ENCODE results near the gene OR1C1.
"Not testable (repeated sequence)": the region's sequence is repeated elsewhere in the genome, so short reads cannot be mapped to it uniquely, and the experiment has no call there.

The OR1C1 gene, protein sequence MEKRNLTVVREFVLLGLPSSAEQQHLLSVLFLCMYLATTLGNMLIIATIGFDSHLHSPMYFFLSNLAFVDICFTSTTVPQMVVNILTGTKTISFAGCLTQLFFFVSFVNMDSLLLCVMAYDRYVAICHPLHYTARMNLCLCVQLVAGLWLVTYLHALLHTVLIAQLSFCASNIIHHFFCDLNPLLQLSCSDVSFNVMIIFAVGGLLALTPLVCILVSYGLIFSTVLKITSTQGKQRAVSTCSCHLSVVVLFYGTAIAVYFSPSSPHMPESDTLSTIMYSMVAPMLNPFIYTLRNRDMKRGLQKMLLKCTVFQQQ

DNA sequence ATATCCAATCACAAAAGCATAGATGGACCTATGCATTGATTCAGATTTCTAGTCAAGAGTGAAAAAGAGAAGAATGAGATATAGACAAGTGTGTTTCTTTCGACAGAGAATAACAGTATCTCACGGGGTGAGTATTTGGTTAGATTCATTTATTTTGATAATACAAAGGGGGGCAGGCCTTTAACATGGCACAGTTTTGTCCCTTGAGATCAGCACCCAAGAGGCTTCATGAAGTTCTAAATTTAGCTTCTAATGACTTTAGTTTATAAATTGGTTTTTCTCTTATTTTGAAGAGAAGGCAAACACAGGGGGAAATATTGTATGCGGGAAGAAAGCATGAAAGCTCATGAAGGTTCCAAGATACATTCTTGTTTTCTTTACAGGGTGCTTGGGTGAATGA, at the start of gene OR1C1:
TSS of gene OR1C1 (minus strand) at position 101 of the 400 bp plus-strand sequence. CDS start 2,150 bp downstream, outside the sequence.
- no peak for DNase-seq

DNA sequence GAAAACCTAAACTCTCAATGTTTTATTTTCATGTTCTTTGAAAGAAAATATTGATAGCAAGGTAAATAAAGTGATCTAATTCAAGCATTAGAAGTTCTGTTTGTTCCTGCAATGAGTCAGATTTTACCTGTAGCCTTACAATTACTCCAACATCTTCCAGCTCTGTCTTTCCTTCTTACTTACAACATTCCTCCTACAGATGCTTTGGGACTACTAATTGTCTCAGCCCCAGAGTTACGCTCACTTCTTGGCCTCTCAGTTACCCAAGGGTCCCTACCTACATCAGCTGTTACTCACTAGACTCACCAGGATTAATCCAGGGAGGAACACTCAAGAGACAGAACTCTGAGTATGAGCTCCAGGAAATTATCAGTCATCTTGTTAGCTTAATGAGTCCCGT, 37.2 kb upstream of the OR1C1 start:
- DNase-seq, result no peak

DNA sequence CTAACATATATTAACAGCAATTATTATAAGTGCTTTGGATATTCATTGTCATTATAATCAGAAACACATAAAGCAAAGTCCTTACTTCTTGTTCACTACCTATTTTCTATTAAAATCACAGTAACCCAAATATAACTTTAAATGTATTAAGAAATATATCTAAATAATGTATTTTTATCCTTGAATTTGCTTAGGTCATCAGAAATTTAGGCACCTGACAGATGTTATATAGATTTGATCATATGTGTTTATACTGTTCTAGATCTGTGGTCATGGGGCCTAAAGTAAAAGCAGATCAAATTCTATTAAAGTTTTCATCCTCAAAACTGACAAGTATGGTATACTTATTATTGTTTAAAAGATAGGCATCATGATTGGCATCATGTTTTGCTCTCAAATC, 9.2 kb upstream of the OR1C1 start:
- DNase-seq, result no peak

DNA sequence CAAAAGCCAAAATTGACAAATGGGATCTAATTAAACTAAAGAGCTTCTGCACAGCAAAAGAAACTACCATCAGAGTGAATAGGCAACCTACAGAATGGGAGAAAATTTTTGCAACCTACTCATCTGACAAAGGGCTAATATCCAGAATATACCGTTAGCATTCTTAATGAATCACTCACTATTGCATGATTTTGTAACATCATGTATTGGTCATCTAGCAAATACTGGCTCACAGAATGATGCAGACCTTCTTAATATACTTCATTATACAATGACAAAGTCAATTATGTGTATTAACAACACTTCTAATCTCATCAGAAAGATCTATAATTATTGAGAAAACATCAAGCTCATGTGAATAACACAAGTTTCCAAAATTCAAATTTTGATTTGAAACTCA, 6.0 kb downstream of the OR1C1 start:
- DNase-seq, result not testable (repeated sequence)

DNA sequence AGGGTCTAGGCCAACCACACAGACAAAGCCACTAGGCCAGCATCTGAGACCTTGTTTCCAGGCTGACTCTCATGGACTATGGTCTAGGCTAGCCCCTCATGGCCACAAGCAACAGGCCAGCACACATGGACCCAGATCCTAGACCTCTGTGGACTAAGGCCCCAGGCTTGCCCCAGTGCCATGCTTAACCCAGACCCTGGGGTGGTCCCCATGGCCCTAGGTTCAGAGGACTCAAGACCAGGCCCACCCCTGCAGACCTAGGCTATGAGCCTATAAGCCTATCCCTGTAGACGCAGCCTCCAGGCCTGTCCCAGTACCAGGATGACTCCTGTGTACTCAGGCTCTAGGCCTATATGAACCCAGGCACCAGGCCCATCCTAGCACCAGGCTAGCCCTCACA, 10.5 kb downstream of the OR1C1 start:
- no peak for DNase-seq

DNA sequence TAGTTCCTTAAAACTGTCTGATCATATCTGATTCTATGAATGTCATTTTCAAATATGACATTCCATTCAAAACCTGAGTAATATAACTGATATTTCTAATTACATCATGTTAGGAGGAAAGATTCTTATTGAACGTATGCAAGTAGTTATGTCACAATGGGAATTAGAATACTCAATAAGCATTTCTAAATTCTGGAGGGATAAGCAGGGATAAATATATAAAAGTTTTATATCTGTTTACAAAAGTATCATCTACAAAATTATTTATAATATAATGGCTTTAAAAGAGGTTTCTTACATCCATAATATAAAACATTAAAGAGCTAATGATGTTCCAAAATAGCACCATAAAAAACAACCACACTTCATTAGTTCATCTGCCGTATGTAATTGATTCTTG, 12.3 kb downstream of the OR1C1 start, which contains the start of gene OR14A2:
TSS of gene OR14A2 (minus strand) at position 101 of the 400 bp plus-strand sequence.
- DNase-seq, result no peak

DNA sequence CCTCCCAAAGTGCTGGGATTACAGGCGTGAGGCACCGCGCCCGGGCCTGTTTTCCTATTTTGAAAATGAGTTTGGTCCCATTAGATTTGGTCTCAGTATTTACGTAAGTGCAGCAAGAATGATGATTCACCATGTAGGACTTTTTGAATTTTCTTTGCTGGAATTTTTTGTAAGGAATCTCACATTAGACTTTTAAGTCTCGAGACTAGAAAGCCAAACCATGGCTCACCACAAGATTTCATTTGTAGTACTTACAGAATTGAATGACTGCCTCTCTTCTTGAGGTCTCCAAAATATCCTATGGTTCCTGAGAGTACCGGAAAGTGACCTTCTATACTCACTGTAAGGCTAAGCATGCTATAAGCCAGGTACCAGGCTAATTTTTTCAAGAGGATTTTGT, 12.7 kb downstream of the OR1C1 start:
- no peak for DNase-seq

DNA sequence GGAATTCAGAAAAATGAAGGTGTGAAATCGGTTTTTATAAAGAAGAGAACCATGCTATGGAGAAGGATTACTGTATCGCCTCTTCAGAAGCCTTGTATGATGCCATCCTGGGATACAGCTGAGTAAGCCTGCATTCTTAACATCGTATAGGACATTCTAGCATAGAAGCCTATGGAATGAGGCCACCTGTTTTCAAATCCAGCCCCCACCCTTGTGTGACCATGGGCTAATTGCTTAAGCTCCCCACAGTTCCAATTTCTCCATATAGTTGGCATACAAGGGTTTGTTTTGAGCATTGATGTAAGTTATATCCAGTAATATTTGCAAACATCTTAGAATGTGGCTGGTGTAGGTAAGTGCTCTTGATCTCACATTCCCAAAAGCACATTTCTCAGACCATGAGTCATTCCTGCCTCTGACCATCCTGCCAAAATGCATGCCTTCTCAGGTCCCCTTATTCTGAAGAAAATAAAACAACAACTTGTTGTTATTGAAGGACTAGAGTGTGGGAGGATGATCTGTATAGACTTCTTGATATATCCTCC, 13.9 kb downstream of the OR1C1 start:
- no peak for DNase-seq

DNA sequence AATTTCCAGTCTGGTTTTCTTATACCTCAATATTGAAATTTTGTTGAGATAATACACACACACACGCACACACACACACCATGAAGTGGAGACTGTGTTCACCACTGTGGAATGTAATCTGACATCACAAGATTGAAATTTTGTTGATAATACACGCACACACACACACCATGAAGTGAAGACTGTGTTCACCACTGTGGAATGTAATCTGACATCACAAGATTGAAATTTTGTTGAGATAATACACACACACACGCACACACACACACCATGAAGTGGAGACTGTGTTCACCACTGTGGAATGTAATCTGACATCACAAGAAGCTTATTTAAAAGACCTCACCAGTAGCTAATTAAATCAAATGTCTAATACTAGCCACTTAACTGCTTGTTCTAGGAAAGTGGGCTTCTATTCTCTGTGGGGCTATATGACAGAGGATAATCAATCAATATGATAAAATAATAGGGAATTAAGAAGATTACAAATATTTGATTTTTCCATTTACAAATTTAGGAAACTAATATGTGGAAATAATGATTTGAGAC, 18.1 kb downstream of the OR1C1 start:
- DNase-seq, result not testable (repeated sequence)

DNA sequence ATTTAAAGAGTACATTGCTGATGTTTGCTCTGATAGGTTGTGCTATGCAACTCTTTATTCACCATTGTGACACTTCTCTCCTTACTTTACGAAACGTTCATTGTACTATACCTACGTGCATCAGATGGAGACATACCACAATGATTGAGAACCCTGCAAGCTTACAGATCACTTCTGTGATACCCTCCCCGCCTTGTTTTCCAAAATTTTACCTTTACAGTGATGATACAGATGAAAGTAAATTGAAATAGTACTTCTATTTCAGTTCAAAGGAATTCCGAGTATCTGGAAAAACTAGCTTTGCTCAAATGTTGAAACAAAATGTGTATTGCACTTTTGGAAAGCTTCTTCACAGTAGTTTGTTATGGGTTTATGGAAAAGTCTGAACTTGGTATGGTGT, 18.6 kb downstream of the OR1C1 start:
- DNase-seq, result no peak

DNA sequence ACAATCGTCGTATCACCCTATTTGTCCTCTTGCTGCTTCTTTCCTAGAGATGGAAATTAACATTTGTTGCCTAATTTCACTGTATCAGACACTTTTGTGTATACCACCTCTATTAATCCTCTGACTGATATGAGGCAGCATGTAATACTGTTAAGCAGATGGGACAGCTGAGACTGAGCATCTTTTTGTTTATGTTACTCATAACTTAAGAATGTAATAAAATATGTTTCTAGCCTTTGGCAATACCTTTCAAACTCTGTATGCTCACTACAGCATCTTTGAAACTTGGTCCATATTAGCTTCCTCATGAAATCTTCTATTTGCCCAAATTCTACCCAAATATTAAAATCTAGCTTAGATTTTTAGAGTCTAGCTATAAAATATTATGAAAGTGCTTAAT, 19.6 kb downstream of the OR1C1 start:
- no peak for DNase-seq

DNA sequence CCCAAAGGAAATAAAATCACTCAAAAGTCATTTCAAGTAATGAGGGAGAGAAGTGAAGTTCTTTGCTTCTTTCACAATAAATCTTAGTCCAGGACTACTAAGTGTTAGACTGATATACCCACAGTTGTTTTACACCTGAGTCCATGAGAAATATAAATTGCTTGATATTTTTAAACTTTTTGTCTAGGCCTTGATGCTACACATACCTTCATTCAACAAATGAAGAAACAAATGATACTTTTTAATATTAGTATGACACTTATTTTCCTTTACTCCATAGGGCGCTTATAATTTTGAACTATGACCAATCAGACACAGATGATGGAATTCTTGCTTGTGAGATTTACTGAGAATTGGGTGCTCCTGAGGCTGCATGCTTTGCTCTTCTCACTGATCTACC, 22.0 kb downstream of the OR1C1 start, which contains the start of gene OR14K1:
TSS of gene OR14K1 (plus strand) at position 301 of the 400 bp plus-strand sequence. CDS start at position 301, 0 bp downstream.
- no peak for DNase-seq

DNA sequence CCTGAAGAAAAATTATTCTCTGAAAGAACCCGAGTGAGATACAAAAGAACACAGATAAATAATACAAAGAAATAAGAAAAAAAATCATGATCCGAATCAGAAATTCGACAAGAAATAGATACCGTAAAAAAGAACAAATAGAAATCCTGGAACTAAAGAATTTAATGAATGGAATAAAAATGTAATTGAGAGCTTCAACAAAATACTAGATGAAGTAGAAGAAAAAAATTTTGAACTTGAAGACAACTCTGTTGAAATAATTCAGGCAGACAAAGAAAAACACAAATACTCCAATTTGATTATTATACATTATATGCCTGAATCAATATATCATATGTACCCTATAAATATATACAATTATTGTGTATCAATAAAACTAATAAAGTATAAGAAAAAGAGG, 39.1 kb downstream of the OR1C1 start:
- no peak for DNase-seq

DNA sequence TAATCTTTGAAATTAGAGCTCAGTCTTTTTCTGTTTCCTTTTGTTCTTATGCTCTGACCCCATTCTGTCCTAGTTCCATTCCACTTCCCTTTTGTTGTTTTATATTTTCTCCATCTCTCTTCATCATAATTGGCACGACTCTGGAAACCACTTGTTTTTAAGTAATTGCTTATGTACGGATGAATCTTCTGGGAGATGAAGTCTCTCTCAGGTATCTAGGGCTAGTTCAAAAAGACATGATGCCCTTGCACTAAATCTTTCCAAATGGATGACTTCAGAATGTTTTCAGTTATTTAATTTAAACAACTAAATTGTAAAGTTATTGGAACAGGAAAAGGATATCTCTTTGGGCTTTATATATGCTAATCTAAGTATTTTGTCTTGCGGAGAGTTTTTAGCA, 43.8 kb downstream of the OR1C1 start, which contains the start of gene OR6F1:
TSS of gene OR6F1 (minus strand) at position 101 of the 400 bp plus-strand sequence. CDS start 3,891 bp downstream, outside the sequence.
- DNase-seq, result no peak

DNA sequence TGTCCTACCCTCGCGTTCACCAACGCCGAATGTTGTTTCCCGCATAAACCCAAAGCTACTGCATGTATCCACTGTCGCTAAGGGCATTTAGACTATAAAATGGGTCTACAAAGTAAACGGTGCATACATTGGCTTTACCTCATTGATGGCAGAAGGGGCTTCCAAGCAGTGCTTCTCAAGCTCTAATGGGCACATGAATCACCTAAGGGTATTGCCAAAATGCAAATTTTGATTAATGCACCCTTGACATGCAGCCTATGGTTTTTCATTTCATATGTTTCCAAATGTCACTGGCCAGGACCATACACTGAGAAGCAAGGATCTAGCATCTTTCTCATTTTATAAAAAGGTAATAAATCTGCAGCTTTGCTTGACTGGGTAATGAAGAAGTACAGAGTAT, 46.6 kb downstream of the OR1C1 start:
- DNase-seq, result no peak

DNA sequence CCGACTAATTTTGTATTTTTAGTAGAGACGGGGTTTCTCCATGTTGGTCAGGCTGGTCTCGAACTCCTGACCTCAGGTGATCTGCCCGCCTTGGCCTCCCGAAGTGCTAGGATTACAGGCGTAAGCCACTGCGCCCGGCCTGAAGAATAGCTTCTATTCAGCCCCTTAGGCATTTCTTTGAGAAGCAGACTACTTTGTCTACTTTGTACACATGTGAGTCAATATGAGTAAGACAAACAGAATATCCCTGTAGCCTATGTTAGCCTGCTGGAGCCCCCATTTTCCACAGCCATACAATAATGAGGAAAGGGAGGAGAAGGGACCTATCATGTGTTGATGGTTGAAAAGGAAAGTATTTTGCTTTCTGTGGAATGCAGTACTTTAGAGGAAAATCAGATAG, 49.7 kb downstream of the OR1C1 start:
- DNase-seq, result not testable (repeated sequence)
